Vagina (tissue), 2 donors: ENCODE data around the gene MAVS.

Experiments
- CTCF ChIP-seq, 3 experiments: fragments of 450-650 bp in 2 of 3; fragments of 200-600 bp in 1 of 3; sonication (generic) in 1 of 3; IDR thresholded peaks; one replicate each; pipeline ENCODE4 v1.5.1; 2017 to 2019; ENCODE audit warnings: antibody characterized with exemption in 3 of 3, mild to moderate bottlenecking in 2 of 3, moderate library complexity in 2 of 3
- POLR2A ChIP-seq, 2 donors: fragments of 450-650 bp; IDR thresholded peaks; one replicate each; pipeline ENCODE4 v1.6.1; 2017; ENCODE audit warnings: antibody characterized with exemption in 2 of 2, mild to moderate bottlenecking in 2 of 2, moderate library complexity in 2 of 2
- POLR2AphosphoS5 ChIP-seq, 2 donors: sonication (generic); formaldehyde crosslinking; IDR thresholded peaks; one replicate each; pipeline ENCODE4 v1.9.0; 2017; ENCODE audit warnings: antibody characterized with exemption in 2 of 2, mild to moderate bottlenecking in 2 of 2, low read depth in 1 of 2; ENCODE audit not compliant: insufficient read depth in 1 of 2

- TF ChIP-seq POLR2AphosphoS5 (IDR thresholded peaks at IDR 0.05; ENCODE audit: insufficient read depth in 1 of 2, low read depth in 1 of 2) (no peak), POLR2A (IDR thresholded peaks at IDR 0.05) (no peak), CTCF (IDR thresholded peaks at IDR 0.05) (no peak)
These were observed 53.6 kb downstream of the MAVS start for GRCh38 chr20:3900187-3900604.
